GM12874 (cell line): ENCODE data around the gene TMEM245.

Source experiments
- CTCF ChIP-seq: IDR thresholded peaks from 2 replicates; pipeline ENCODE4 v1.5.1; 2011; ENCODE audit warnings: low read depth, mild to moderate bottlenecking, control low read depth, low read length, moderate library complexity; ENCODE audit not compliant: insufficient read depth

Gene TMEM245

GRCh38 chr9:109031241-109031640 is 88.5 kb downstream of the TMEM245 start:
- no peak for TF ChIP-seq CTCF

DNA sequence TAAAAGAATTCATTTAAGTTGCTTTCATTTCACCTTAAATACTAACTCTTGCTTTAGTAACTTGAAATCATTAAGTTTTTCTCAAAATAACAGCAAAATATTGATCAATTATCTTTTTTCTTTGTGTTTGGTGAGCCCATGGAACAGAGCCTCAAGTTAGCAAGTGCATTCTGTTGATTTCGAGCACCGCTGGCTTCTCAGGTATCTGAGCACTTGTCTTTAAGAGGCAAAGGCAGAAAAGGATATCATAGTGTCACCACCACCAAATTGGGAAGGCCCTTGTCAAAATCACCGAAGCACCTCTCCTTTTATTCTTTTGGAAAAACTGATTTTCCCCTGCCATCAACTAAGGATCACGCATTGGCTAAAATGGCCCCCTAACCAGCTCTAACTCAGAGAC is 89.3 kb downstream of the TMEM245 start:
- no peak for TF ChIP-seq CTCF

- TF ChIP-seq CTCF: no peak
Measured at GRCh38 chr9:109028457-109028856, 91.3 kb downstream of the TMEM245 start.

DNA sequence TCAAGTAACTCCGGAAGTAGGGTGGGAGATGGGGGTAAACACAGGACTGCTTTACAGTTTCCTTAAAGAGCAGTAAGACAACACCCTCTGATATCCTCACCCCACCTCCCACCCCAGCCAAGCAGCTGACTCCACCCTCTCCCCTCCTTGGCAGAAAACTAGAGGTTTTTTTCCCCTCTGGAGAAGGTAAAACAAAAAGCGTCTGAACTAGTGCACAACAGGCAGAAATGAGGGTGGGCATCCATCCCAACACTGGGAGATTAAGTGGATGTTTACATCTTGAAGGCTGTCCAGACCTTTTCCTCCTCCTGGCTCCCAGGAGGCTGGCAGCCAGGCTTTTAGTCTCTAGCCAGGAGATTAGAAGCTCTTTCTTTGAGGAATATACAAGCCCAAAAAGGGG is 92.6 kb downstream of the TMEM245 start:
- TF ChIP-seq CTCF: no peak

DNA sequence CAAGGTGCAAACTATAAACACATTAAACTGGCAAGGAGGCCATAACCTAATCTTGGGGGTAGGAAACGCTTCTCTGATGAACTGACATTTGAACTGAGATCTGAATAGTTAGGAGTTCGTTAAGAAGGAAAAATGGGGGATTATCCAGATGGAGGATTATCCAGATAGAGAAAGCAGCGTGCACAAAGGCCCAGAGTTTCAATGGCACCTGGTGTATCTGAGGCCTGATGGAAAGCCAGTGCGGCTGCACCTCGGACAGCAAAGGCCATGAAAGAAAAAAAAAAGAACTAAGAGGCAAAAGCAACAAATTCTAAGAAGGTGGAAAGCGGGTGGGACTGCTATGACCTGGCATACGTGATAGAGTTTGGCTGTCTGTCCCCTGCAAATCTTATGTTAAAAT is 93.4 kb downstream of the TMEM245 start:
- no peak for TF ChIP-seq CTCF

DNA sequence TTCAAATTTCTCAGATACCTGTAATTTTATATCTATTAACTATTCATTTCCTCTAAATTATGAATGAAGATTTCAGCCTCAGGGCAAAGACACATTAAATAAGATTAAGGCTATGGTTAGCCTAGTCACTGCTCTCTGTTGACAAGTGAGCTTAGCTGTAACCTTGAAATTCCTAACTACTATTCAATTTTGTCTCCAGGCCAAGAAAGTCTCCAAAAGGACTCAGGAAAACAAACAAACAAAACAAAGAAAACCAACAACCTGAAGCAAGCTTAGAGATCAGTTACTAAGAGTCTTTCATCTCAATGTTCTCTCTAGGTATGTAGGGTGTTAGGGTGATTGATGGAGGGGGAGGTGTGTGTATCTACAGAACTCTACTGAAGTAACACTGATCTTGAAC is 96.9 kb downstream of the TMEM245 start:
- TF ChIP-seq CTCF: no peak

GRCh38 chr9:109020581-109021511 is 98.9 kb downstream of the TMEM245 start:
- TF ChIP-seq CTCF: no peak
